OCI-LY1 (cell line): ENCODE measurements around the gene PUS10.
"Not testable (repeated sequence)": the region's sequence is repeated elsewhere in the genome, so short reads cannot be mapped to it uniquely, and the experiment has no call there.

Source experiments
- H2AFZ ChIP-seq: fragments of 200-600 bp; sonication (generic), shearing (Covaris generic); 2 replicates; pipeline ENCODE4 v1.6.0; 2014; ENCODE audit warnings: antibody characterized with exemption, mild to moderate bottlenecking, low read length
- H3F3A ChIP-seq: fragments of 200-600 bp; sonication (generic), shearing (Covaris generic); 2 replicates; pipeline ENCODE4 v1.6.0; 2014; ENCODE audit warnings: mild to moderate bottlenecking, antibody characterized with exemption, low read length, moderate library complexity; ENCODE audit not compliant: insufficient read depth
- H3K27ac ChIP-seq: fragments of 200-600 bp; sonication (generic); 2 replicates; pipeline ENCODE4 v1.5.1; 2014; ENCODE audit warnings: low read length, mixed run types, mild to moderate bottlenecking, low read depth; ENCODE audit not compliant: poor library complexity, severe bottlenecking
- H3K27me3 ChIP-seq: fragments of 200-600 bp; sonication (generic); 2 replicates; pipeline ENCODE4 v1.6.0; 2014; ENCODE audit warnings: antibody characterized with exemption, mild to moderate bottlenecking, low read length, moderate library complexity; ENCODE audit not compliant: insufficient read depth
- H3K36me3 ChIP-seq: fragments of 200-600 bp; sonication (generic); 2 replicates; pipeline ENCODE4 v1.6.1; 2014; ENCODE audit warnings: mild to moderate bottlenecking, antibody characterized with exemption, low read length, moderate library complexity, mixed read lengths; ENCODE audit not compliant: insufficient read depth
- H3K4me1 ChIP-seq: fragments of 200-600 bp; sonication (generic); 2 replicates; pipeline ENCODE4 v1.5.1; 2014; ENCODE audit warnings: mild to moderate bottlenecking, low read length, moderate library complexity; ENCODE audit not compliant: insufficient read depth, severe bottlenecking
- H3K4me2 ChIP-seq: fragments of 200-600 bp; sonication (generic), shearing (Covaris generic); 2 replicates; pipeline ENCODE4 v1.6.1; 2014; ENCODE audit warnings: low read length
- H3K4me3 ChIP-seq: fragments of 200-600 bp; sonication (generic); 2 replicates; pipeline ENCODE4 v1.5.1; 2014; ENCODE audit warnings: low read length, low read depth, mild to moderate bottlenecking, mixed read lengths; ENCODE audit not compliant: poor library complexity, severe bottlenecking
- H3K79me2 ChIP-seq: fragments of 200-600 bp; shearing (Covaris generic); 2 replicates; pipeline ENCODE4 v1.6.1; 2016; ENCODE audit warnings: mixed run types, low read length, mixed read lengths; ENCODE audit not compliant: insufficient read depth
- H3K9ac ChIP-seq: fragments of 200-600 bp; sonication (generic), shearing (Covaris generic); 2 replicates; pipeline ENCODE4 v1.6.1; 2014; ENCODE audit warnings: mild to moderate bottlenecking, low read length, mixed read lengths
- H3K9me2 ChIP-seq: fragments of 200-600 bp; sonication (generic), shearing (Covaris generic); 2 replicates; pipeline ENCODE4 v1.6.1; 2014; ENCODE audit warnings: low read depth, mild to moderate bottlenecking, low read length, mixed read lengths
- H3K9me3 ChIP-seq: fragments of 200-600 bp; shearing (Covaris generic); 2 replicates; pipeline ENCODE4 v1.6.1; 2014; ENCODE audit warnings: low read length, mixed read lengths
- H4K20me1 ChIP-seq: fragments of 200-600 bp; sonication (generic), shearing (Covaris generic); 2 replicates; pipeline ENCODE4 v1.6.0; 2016; ENCODE audit warnings: mild to moderate bottlenecking, low read length; ENCODE audit not compliant: insufficient read depth
- EZH2 ChIP-seq: fragments of 200-600 bp; sonication (generic), shearing (Covaris generic); IDR thresholded peaks from 2 replicates; pipeline ENCODE4 v1.8.0; 2017; ENCODE audit warnings: borderline replicate concordance, mixed run types, mild to moderate bottlenecking, antibody characterized with exemption, low read length, moderate library complexity, mixed read lengths
- TF ChIP-seq, protein P1 (sequence below): fragments of 200-600 bp; sonication (generic), shearing (Covaris generic); IDR thresholded peaks from 2 replicates; pipeline ENCODE4 v1.5.1; 2017; ENCODE audit warnings: mild to moderate bottlenecking, antibody characterized with exemption, low read length, moderate library complexity, mixed read lengths

PUS10 gene

DNA sequence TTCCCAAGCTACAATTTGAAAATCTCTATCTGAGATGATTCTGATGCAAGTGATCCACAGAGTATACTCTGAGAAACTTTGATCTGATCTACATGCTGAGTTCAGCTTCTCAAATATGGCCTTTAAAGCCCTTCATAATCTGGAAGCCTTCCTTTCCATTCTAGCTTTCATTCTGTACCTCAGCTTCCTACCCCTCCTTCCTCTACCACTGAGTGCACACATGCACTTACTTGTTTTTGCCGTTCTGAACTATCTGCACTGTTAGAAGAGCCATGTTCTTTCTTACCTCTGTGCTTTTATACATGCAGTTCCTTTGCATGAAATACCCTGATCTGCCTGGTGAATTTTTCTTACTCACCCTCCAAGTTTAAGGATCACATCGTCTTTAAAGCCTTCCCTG is 111.7 kb downstream of the PUS10 start:
- Histone ChIP-seq H3F3A (peaks cover 14% of the 10 kb centered on the region; the same call in 1 of the 2 replicates), H3K36me3 (peaks cover 97% of the 10 kb centered on the region), H3K4me1 (no peaks in the 10 kb centered on the region), H2AFZ (no peak overlapping the region), H4K20me1 (0 out of 2 replicates have a peak, but pooled peaks cover 3% of the 10 kb centered on the region), H3K9me3 (no peaks in the 10 kb centered on the region), H3K79me2 (peaks cover 22% of the 10 kb centered on the region), H3K27ac (no peak overlapping the region), H3K4me3 (no peak overlapping the region), H3K4me2 (no peak overlapping the region), H3K9me2 (no peaks in the 10 kb centered on the region), H3K9ac (no peak overlapping the region), H3K27me3 (no peaks in the 10 kb centered on the region)
- no peak for TF ChIP-seq EZH2
- TF ChIP-seq, protein P1, sequence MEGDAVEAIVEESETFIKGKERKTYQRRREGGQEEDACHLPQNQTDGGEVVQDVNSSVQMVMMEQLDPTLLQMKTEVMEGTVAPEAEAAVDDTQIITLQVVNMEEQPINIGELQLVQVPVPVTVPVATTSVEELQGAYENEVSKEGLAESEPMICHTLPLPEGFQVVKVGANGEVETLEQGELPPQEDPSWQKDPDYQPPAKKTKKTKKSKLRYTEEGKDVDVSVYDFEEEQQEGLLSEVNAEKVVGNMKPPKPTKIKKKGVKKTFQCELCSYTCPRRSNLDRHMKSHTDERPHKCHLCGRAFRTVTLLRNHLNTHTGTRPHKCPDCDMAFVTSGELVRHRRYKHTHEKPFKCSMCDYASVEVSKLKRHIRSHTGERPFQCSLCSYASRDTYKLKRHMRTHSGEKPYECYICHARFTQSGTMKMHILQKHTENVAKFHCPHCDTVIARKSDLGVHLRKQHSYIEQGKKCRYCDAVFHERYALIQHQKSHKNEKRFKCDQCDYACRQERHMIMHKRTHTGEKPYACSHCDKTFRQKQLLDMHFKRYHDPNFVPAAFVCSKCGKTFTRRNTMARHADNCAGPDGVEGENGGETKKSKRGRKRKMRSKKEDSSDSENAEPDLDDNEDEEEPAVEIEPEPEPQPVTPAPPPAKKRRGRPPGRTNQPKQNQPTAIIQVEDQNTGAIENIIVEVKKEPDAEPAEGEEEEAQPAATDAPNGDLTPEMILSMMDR, result no peak

DNA sequence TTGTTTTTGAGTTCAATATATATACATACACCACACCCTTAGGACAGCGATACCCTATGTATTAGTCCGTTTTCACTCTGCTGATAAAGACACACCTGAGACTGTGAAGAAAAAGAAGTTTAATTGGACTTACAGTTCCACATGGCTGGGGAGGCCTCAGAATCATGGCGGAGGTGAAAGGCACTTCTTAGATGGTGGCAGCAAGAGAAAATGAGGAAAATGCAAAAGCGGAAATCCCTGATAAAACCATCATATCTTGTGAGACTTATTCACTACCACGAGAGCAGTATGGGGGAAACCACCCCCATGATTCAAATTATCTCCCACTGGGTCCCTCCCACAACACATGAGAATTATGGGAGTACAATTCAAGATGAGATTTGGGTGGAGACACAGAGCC is 112.2 kb downstream of the PUS10 start:
- not testable (repeated sequence) for H4K20me1 ChIP-seq, H3K4me2 ChIP-seq, H3K9ac ChIP-seq, H3K4me1 ChIP-seq, H3K9me3 ChIP-seq, H2AFZ ChIP-seq, H3K4me3 ChIP-seq, H3K27me3 ChIP-seq, H3K9me2 ChIP-seq, H3F3A ChIP-seq, H3K27ac ChIP-seq
- Histone ChIP-seq H3K36me3 (peaks cover 97% of the 10 kb centered on the region), H3K79me2 (peaks cover 22% of the 10 kb centered on the region)

DNA sequence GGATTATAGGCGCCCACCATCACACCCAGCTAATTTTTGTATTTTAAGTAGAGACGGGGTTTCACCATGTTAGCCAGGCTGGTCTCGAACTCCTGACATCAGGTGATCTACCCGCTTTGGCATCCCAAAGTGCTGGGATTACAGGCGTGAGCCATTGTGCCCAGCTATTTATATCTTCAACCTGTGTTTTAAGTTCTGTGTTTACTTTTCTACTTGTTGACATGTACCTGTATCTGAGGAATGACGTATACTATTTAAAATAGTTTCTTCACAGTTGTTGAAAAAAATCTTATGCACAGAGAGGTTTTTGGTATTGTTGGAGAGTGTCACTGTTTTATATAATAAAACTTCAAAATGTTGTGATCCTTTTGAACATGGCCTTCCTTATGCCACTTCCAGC is 116.8 kb downstream of the PUS10 start:
- H3K36me3 ChIP-seq, result peaks cover 100% of the 10 kb centered on the region
- H3K27ac ChIP-seq, H3F3A ChIP-seq, H3K4me2 ChIP-seq, H3K4me3 ChIP-seq, H3K9ac ChIP-seq, H3K27me3 ChIP-seq, H3K4me1 ChIP-seq, H3K9me2 ChIP-seq, H3K9me3 ChIP-seq, H2AFZ ChIP-seq, H4K20me1 ChIP-seq: not testable (repeated sequence)
- H3K79me2 ChIP-seq, result peaks cover 35% of the 10 kb centered on the region

DNA sequence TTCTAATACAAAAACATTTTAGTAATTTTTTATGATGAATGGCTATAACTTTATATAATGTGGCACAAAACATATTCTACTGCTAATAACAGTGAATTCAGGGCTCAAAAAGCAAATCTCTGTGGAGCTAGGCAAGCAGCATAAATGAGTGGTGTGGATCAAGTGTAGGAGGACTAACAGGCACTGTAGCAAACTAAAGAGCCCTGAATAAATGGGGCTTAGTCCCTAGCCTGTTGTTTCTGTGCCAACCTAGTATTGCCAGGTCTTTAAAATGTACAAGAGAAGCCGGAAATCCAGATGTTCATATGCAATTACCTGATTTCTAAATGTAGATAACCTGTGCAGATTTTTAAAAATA is 118.2 kb downstream of the PUS10 start:
- no peak overlapping the region for H3K9ac ChIP-seq
- peaks cover 43% of the 10 kb centered on the region for H3K79me2 ChIP-seq
- H3K9me2 ChIP-seq, result no peaks in the 10 kb centered on the region
- H3K36me3 ChIP-seq, result peaks cover 99% of the 10 kb centered on the region
- H3K9me3 ChIP-seq, result no peaks in the 10 kb centered on the region
- H3F3A ChIP-seq, result peaks cover 7% of the 10 kb centered on the region; the same call in 1 of the 2 replicates
- no peaks in the 10 kb centered on the region for H3K4me1 ChIP-seq
- H3K4me3 ChIP-seq, result no peak overlapping the region
- no peak for TF ChIP-seq EZH2
- TF ChIP-seq, protein P1, result no peak
- peak overlapping the region; percentile 53 for H3K27ac ChIP-seq
- no peaks in the 10 kb centered on the region for H3K27me3 ChIP-seq
- no peaks in the 10 kb centered on the region; the same call in 1 of the 2 replicates for H4K20me1 ChIP-seq
- H3K4me2 ChIP-seq, result no peak overlapping the region
- H2AFZ ChIP-seq, result no peak overlapping the region
